Stimulated activated naive CD4-positive, alpha-beta T cell (primary cell): ENCODE results near the gene SACM1L.
"Not testable (repeated sequence)": the region's sequence is repeated elsewhere in the genome, so short reads cannot be mapped to it uniquely, and the experiment has no call there.

ENCODE experiments used
- DNase-seq, 6 experiments: peaks; one replicate each; lab custom pipeline; 2025; lab: John Stamatoyannopoulos, UW

Gene SACM1L

DNA sequence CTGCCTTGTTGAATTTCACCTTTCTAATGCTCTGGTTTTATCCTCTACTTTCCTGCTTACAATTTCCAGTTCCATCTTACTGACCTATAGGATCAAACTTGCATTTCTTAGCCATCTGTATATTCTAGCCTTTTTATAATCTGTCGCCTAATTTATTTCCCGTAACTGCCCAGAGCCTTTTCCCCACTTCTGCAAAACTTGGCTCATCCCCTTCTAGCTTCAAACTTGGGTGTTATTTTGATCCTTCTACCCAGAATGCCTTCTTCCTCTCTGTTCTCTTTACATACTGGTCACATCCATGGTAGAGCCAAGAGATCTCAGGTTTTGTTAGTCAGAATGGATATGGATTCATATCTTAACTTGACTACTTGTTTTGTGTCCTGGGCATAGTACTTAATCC is 2.6 kb downstream of the SACM1L start:
- DNase-seq: no peak

DNA sequence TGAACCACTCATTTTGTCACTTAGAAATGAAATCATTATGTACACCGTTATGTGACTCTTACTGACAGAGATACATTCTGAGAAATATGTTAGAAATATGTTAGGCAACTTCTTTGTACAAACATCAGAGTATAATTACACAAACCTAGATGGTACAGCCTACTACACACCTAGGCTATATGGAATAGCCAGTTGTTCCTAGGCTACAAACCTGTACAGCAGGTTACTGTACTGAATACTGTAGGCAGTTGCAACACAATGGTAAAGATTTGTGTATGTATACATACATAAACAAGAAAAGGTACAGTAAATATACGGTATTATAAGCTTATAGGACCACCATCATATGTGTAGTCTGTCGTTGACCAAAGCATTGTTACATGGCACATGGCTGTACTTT is 3.7 kb downstream of the SACM1L start:
- DNase-seq: no peak

- peak in 5 of 6 experiments; percentile 4 to 83 (median 73) for DNase-seq
Observed at GRCh38 chr3:45693941-45694521, 4.8 kb downstream of the SACM1L start.

- not testable (repeated sequence) for DNase-seq
Observed at GRCh38 chr3:45695166-45695565, 6.0 kb downstream of the SACM1L start.

DNA sequence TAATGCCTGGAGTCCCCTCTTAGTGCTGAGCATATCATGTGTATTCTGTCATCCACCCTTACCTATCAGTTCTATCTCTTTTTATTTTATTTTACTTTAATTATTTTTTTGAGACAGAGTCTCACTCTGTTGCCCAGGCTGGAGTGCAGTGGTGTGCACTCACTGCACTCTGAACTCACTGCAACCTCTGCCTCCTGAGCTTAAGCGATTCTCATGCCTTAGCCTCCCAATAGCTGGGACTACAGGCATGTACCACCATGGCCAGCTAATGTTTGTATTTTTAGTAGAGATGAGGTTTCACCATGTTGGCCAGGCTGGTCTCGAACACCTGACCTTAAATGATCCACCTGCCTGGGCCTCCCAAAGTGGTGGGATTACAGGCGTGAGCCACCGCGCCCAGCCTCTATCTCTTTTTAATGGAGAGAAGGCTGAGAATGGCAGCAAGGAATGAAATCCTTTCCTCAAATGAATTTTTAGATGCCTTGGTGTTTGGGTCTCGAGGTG is 11.4 kb downstream of the SACM1L start:
- DNase-seq: no peak

GRCh38 chr3:45701172-45701867 is 12.1 kb downstream of the SACM1L start:
- DNase-seq: no peak

DNA sequence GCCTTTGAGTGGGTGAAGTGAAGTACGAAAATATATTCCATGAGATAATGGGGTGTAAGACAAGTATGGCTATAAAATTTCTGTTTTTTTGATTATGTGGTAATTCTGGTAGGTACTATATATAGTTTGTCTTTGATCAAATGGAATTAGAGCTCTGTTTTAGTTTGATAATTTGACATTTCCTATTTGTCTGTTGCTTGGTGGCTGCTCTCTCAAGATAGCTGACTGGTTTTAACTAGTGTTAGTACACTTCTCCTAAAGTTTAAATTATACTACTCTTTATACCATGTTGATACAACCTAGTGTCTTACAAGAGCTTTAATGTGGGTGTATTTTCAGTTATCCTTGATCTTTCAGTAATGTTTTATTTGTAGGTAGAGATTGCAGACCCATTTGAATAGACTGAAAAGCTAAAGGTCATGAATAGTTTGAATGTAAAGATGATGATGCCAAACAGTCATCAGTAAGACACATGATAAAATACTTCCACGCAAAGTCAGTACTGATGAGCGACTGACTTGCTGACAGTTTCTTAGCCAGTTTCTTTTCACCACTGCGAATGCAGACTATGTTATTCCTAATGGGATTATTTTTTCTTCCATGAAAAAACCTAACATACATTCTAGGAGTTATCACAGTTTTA is 15.2 kb downstream of the SACM1L start:
- DNase-seq: no peak

- no peak for DNase-seq
Observed at GRCh38 chr3:45705839-45706808, 16.9 kb downstream of the SACM1L start.

GRCh38 chr3:45711931-45712330 is 22.7 kb downstream of the SACM1L start:
- DNase-seq: no peak

- no peak for DNase-seq
Observed at GRCh38 chr3:45712434-45713110, 23.4 kb downstream of the SACM1L start.

GRCh38 chr3:45715945-45716344 is 26.7 kb downstream of the SACM1L start:
- no peak for DNase-seq

GRCh38 chr3:45716790-45717336 is 27.7 kb downstream of the SACM1L start:
- DNase-seq: no peak

DNA sequence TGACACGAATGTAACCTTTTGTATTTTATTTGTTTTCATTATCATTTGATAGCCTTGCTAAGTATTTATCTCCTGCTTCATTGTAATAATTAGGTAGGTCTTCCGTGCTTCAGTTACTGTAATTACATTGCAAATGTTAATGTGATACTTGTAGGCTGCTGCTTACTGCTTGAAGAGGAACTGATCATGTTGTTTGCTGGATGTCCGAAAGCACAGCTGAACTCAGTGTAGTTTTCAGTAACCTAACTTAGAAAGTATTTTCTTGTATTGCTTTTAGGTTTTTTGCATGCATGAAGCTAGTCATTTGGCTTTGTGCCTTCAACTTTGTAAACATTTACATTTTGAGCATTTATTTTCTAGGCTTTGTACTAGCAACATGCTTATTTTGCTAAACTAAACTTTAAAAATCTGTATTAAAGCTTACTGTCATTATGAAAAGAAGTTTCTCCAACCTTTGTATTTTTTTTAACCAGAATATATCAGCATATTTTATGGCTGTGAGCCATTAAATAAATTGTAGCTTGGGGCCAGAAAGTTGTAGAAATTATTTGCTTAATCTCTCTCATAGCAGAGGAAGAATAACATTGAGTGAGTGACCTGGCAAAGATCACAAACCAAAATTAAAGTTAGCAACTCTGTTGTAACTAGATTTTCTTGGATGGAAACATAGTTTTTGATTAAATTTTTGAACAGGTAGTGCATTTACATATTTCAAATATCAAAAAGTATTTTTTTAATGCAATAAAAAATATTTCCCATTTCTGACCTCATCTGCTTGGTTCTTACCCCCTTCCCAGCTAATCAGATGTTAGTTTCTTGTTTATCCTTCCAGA is 30.7 kb downstream of the SACM1L start:
- DNase-seq: no peak

GRCh38 chr3:45724911-45725310 is 35.7 kb downstream of the SACM1L start:
- no peak for DNase-seq

- no peak for DNase-seq
Observed at GRCh38 chr3:45729614-45730013, 40.4 kb downstream of the SACM1L start.

DNA sequence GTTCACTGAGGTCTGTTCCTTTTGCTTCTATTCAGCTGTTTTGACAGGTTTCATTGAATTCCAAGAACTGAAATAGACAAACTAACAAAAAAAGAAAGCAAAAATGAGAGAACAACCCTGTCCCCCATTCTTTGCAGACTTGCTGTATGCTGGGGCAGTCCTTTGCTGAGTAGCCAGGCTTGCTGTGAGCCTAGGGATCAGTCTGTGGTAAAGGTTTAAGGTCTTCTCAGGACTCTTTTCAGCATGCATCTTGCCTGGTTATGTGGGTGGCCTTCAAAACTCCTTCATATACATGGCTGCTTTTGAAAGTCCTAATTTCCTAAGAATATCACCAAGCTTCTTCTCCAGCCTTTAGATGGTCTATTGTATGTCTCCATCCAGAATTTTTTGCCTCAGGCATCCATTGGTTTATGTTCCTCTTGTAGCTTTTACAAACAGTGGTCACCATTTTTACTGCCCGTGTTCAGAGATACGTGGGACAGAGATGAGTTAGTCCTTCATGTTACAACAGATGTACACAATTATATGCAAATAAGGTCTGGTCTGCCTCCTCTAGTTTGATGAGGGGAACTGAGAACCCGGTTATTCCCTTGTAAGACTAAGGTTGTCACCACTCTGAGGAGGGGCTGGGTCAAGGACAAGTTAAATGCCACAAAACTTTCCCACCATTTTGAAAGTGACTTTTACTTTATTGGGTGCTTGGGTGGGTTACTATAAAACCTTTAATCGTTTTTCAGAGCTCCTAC is 41.4 kb downstream of the SACM1L start:
- no peak for DNase-seq

DNA sequence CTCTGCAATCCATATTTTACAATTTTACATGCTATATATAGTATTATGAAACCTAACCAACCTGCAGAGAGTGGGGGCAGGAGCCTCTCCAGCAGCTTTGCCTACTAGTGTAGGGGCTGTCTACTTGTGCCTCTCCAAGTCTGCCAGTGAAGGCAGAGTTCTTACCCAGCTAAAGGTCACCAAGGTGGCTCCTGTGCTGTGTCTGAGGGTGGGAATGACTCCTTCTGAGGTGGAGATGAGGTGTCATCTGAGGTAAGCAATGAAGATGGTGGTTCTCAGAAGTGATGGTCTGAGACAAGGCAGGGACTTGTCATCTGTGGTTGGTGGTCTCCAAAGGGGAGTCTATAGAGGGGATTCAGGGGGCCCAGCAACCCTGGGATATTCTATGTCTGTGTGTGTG is 47.5 kb downstream of the SACM1L start:
- no peak for DNase-seq

DNA sequence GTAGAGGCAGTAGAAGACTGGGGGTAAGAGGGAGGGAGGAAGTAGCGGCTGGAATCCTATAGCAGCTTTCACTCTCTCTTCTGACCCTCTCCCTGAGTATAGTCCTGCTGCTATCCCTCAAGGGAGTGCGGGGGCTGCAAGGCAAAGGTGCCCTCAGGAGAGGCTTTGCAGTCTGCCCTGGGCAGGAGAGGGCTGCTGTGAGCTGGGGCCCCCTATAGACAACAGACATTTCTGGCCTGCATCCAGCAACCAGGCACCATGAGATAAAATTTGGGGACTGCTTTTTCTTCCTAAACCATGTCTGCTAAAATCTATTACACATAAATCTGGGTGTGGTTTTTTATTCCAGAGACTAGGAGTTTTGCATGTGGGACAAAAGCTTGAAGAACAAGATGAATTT is 48.0 kb downstream of the SACM1L start:
- no peak for DNase-seq

GRCh38 chr3:45739991-45740390 is 50.8 kb downstream of the SACM1L start:
- DNase-seq: no peak

DNA sequence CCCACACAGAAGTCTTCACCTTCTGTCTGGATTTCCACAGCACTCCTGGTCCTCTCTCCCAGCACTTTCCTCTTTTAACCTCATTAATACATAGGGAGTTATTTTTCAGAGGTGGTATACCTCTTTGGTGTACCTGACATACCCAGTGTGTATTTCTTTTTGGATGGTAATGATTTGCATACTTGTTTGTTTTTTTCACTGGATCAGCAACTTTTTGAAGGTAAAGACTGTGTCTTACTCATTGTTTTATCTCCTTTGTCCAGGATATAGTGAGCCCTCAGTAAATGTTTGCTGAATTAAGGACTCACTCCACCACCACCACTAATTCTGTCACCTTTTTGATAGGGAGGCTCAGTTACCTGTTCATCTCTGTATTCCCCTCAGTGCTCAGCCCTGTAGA is 52.1 kb downstream of the SACM1L start:
- DNase-seq: no peak
